Caco-2 (cell line): ENCODE data around the gene CAPSL. TPM values are rescaled to one million over a fixed set of nuclear protein-coding genes. Genes with fewer than 3 reads are reported as not detected.

ENCODE experiments used
- BruUV-seq: library from RNA; stranded (reverse); fragments of 400-500 nt; replicated peaks from 2 replicates; lab custom pipeline; 2021; lab: Mats Ljungman, UMichigan
- CTCF ChIA-PET: fragments of 300-600 bp; sonication (Branson Sonifier 250); formaldehyde crosslinking; loops from one replicate; lab custom pipeline; 2022; ENCODE audit warnings: antibody characterized with exemption; lab: Charles Lee
- POLR2A ChIA-PET: fragments of 300-600 bp; sonication (Branson Sonifier 250); formaldehyde crosslinking; loops from one replicate; lab custom pipeline; 2022; ENCODE audit warnings: antibody characterized with exemption; lab: Charles Lee
- DNase-seq, 2 experiments: peaks; one replicate each; pipeline versions ENCODE4 v3.0.0 to v3.0.0-alpha.2; 2020 to 2022
- H3K27me3 ChIP-seq: replicated peaks from 2 replicates; pipeline ENCODE4 v1.6.0; 2011; ENCODE audit warnings: low read length; ENCODE audit not compliant: control insufficient read depth, insufficient read depth
- H3K36me3 ChIP-seq: 2 replicates; pipeline ENCODE4 v1.5.1; 2011; ENCODE audit warnings: low read length; ENCODE audit not compliant: control insufficient read depth, insufficient read depth
- H3K4me1 ChIP-seq: fragments of 250-450 bp; sonication (Bioruptor Pico); 2 replicates; pipeline ENCODE4 v1.5.1; 2020; ENCODE audit warnings: mild to moderate bottlenecking
- H3K4me3 ChIP-seq: 2 replicates; pipeline ENCODE4 v1.5.1; 2011; ENCODE audit warnings: low read depth, mild to moderate bottlenecking, control low read depth, low read length
- H3K9me3 ChIP-seq: fragments of 250-450 bp; sonication (Bioruptor Pico); 2 replicates; pipeline ENCODE4 v1.5.1; 2020; ENCODE audit warnings: mild to moderate bottlenecking, moderate library complexity
- H3K27ac Mint-ChIP-seq: one replicate; pipeline ENCODE4 v1.8.0; 2022; ENCODE audit warnings: mixed read lengths; ENCODE audit not compliant: unreplicated experiment
- H3K27me3 Mint-ChIP-seq: one replicate; pipeline ENCODE4 v1.8.0; 2022; ENCODE audit warnings: mixed read lengths; ENCODE audit not compliant: insufficient read depth, unreplicated experiment
- H3K36me3 Mint-ChIP-seq: one replicate; pipeline ENCODE4 v1.8.0; 2022; ENCODE audit warnings: mild to moderate bottlenecking, mixed read lengths; ENCODE audit not compliant: insufficient read depth, unreplicated experiment
- H3K4me1 Mint-ChIP-seq: one replicate; pipeline ENCODE4 v1.8.0; 2022; ENCODE audit warnings: low read depth, mixed read lengths; ENCODE audit not compliant: unreplicated experiment
- H3K4me3 Mint-ChIP-seq: one replicate; pipeline ENCODE4 v1.8.0; 2022; ENCODE audit warnings: mild to moderate bottlenecking, moderate library complexity, mixed read lengths; ENCODE audit not compliant: unreplicated experiment
- H3K9me3 Mint-ChIP-seq: one replicate; pipeline ENCODE4 v1.8.0; 2022; ENCODE audit warnings: mixed read lengths; ENCODE audit not compliant: unreplicated experiment
- CTCF ChIP-seq, 2 experiments: fragments of 200-600 bp in 1 of 2; IDR thresholded peaks; 1 replicate in 1 of 2; 2 replicates in 1 of 2; pipeline versions ENCODE4 v1.5.1 to v1.8.0; 2011 to 2022; ENCODE audit warnings: antibody characterized with exemption in 1 of 2, control low read depth in 1 of 2, inconsistent platforms in 1 of 2, low read depth in 1 of 2, low read length in 1 of 2, mild to moderate bottlenecking in 1 of 2, moderate library complexity in 1 of 2; ENCODE audit not compliant: insufficient read depth in 1 of 2, severe bottlenecking in 1 of 2, unreplicated experiment in 1 of 2
- intact Hi-C: fragments of 100-400 bp; cut with micrococcal nuclease; formaldehyde crosslinking; loops from one replicate; pipeline ENCODE4 v1.10.0; 2022; ENCODE audit not compliant: unreplicated experiment
- total RNA-seq: library from RNA; stranded (reverse); gene quantifications from 2 replicates; pipeline ENCODE4 v1.2.3, GENCODE V29; 2022

Gene CAPSL
- total RNA-seq, 1 experiment from 2014 or later, result not detected

- Histone ChIP-seq H3K9me3 (no peaks in the 10 kb centered on the region; the same call in 1 of the 2 replicates), H3K27me3 (no peaks in the 10 kb centered on the region; the same call in 1 of the 2 replicates), H3K36me3 (no peaks in the 10 kb centered on the region), H3K4me1 (no peaks in the 10 kb centered on the region; the same call in 1 of the 2 replicates), H3K4me3 (no peak overlapping the region)
- Mint-ChIP-seq H3K9me3 (peaks cover 18% of the 10 kb centered on the region), H3K27ac (no peak overlapping the region), H3K36me3 (no peaks in the 10 kb centered on the region), H3K4me1 (peaks cover 7% of the 10 kb centered on the region), H3K4me3 (no peak overlapping the region), H3K27me3 (peaks cover 14% of the 10 kb centered on the region)
- intact Hi-C loops, result no loop called here
- POLR2A ChIA-PET, result no interaction called here
- CTCF ChIA-PET, result no interaction called here
- BruUV-seq, result no TSS peak
- TF ChIP-seq CTCF (IDR thresholded peaks at IDR 0.05; ENCODE audit: insufficient read depth in 1 of 2, low read depth in 1 of 2, low read length in 1 of 2, severe bottlenecking in 1 of 2, unreplicated experiment in 1 of 2), result no peak
- DNase-seq, result no peak
Measured at GRCh38 chr5:35920890-35921289, 17.5 kb downstream of the CAPSL start.

GRCh38 chr5:35919191-35919590 is 19.2 kb downstream of the CAPSL start:
- Histone ChIP-seq H3K36me3 (no peaks in the 10 kb centered on the region), H3K9me3 (no peaks in the 10 kb centered on the region; the same call in 1 of the 2 replicates), H3K4me3 (no peak overlapping the region), H3K27me3 (no peaks in the 10 kb centered on the region), H3K4me1 (no peaks in the 10 kb centered on the region)
- no peak overlapping the region for H3K27ac Mint-ChIP-seq
- H3K4me1 Mint-ChIP-seq, result no peaks in the 10 kb centered on the region
- DNase-seq, result no peak
- H3K4me3 Mint-ChIP-seq, result no peak overlapping the region
- ChIA-PET POLR2A (no interaction called here), CTCF (no interaction called here)
- no peaks in the 10 kb centered on the region for H3K36me3 Mint-ChIP-seq
- peaks cover 7% of the 10 kb centered on the region for H3K27me3 Mint-ChIP-seq
- peaks cover 18% of the 10 kb centered on the region for H3K9me3 Mint-ChIP-seq
- BruUV-seq, result no TSS peak
- intact Hi-C loops, result no loop called here
- TF ChIP-seq CTCF (IDR thresholded peaks at IDR 0.05; ENCODE audit: insufficient read depth in 1 of 2, low read depth in 1 of 2, low read length in 1 of 2, severe bottlenecking in 1 of 2, unreplicated experiment in 1 of 2), result no peak

GRCh38 chr5:35908814-35909213 is 29.6 kb downstream of the CAPSL start:
- H3K36me3 Mint-ChIP-seq, result no peaks in the 10 kb centered on the region
- DNase-seq, result peak; percentile 21 to 48
- H3K4me3 ChIP-seq, result no peak overlapping the region
- ChIA-PET POLR2A (interaction anchor here (0.5 kb wide), 1 partner anchor 979 kb away, joined by 8 read pairs; no protein-coding TSS in a partner anchor), CTCF (interaction anchor here (0.5 kb wide), 1 partner anchor 146 kb away, joined by 3 read pairs; no protein-coding TSS in a partner anchor)
- no peaks in the 10 kb centered on the region for H3K27me3 ChIP-seq
- no peaks in the 10 kb centered on the region for H3K36me3 ChIP-seq
- no peak overlapping the region for H3K4me3 Mint-ChIP-seq
- no peaks in the 10 kb centered on the region for H3K4me1 ChIP-seq
- no peak for TF ChIP-seq CTCF (IDR thresholded peaks at IDR 0.05; ENCODE audit: insufficient read depth in 1 of 2, low read depth in 1 of 2, low read length in 1 of 2, severe bottlenecking in 1 of 2, unreplicated experiment in 1 of 2)
- H3K27me3 Mint-ChIP-seq, result peaks cover 8% of the 10 kb centered on the region
- peaks cover 12% of the 10 kb centered on the region for H3K9me3 Mint-ChIP-seq
- no TSS peak for BruUV-seq
- H3K9me3 ChIP-seq, result no peaks in the 10 kb centered on the region
- H3K27ac Mint-ChIP-seq, result no peak overlapping the region
- intact Hi-C loops, result no loop called here
- peaks cover 6% of the 10 kb centered on the region for H3K4me1 Mint-ChIP-seq
